Measurements from ENCODE around the gene ABCA3. TPM values are rescaled to one million over a fixed set of nuclear protein-coding genes. Genes with fewer than 3 reads are reported as not detected.

ABCA3 gene
- total RNA-seq, 4 donors from 2014 or later = 14.9 to 22.2 (median 15.8) TPM

DNA sequence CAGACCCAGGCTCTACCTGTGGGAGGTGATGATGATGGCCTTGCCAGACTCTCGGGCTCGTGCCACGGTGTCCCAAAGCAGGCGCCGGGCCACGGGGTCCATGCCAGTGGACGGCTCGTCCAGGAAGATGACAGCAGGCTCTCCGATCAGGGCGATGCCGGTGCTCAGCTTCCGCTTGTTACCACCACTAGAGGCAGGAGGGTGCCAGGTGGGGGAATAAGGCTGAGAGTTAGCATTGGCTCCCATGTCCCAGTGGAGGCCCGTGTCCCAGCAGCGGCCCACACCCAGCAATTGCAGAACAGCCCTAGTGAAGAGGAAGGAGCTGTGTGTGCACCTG is 62.3 kb downstream of the ABCA3 start:
- TF ChIP-seq, protein P1, sequence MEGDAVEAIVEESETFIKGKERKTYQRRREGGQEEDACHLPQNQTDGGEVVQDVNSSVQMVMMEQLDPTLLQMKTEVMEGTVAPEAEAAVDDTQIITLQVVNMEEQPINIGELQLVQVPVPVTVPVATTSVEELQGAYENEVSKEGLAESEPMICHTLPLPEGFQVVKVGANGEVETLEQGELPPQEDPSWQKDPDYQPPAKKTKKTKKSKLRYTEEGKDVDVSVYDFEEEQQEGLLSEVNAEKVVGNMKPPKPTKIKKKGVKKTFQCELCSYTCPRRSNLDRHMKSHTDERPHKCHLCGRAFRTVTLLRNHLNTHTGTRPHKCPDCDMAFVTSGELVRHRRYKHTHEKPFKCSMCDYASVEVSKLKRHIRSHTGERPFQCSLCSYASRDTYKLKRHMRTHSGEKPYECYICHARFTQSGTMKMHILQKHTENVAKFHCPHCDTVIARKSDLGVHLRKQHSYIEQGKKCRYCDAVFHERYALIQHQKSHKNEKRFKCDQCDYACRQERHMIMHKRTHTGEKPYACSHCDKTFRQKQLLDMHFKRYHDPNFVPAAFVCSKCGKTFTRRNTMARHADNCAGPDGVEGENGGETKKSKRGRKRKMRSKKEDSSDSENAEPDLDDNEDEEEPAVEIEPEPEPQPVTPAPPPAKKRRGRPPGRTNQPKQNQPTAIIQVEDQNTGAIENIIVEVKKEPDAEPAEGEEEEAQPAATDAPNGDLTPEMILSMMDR (IDR thresholded peaks at IDR 0.05) = no peak
- TF ChIP-seq POLR2A (IDR thresholded peaks at IDR 0.05) = no peak
- no peak for TF ChIP-seq EP300 (IDR thresholded peaks at IDR 0.05)
- no peaks in the 10 kb centered on the region for H3K9me3 ChIP-seq
- peaks cover 0 to 4% (median 0%) of the 10 kb centered on the region in 4 donors for H3K4me1 ChIP-seq
- no peak for DNase-seq (ENCODE audit: low spot score in 2 of 2)
- H3K4me3 ChIP-seq = no peak overlapping the region
- H3K27ac ChIP-seq = no peak overlapping the region
- no peaks in the 10 kb centered on the region for H3K27me3 ChIP-seq
- WGBS, 2 donors = 78 to 80% methylated on average over 7 to 9 of the region's 14 CpGs
- peaks cover 0 to 81% (median 0%) of the 10 kb centered on the region in 3 donors for H3K36me3 ChIP-seq

DNA sequence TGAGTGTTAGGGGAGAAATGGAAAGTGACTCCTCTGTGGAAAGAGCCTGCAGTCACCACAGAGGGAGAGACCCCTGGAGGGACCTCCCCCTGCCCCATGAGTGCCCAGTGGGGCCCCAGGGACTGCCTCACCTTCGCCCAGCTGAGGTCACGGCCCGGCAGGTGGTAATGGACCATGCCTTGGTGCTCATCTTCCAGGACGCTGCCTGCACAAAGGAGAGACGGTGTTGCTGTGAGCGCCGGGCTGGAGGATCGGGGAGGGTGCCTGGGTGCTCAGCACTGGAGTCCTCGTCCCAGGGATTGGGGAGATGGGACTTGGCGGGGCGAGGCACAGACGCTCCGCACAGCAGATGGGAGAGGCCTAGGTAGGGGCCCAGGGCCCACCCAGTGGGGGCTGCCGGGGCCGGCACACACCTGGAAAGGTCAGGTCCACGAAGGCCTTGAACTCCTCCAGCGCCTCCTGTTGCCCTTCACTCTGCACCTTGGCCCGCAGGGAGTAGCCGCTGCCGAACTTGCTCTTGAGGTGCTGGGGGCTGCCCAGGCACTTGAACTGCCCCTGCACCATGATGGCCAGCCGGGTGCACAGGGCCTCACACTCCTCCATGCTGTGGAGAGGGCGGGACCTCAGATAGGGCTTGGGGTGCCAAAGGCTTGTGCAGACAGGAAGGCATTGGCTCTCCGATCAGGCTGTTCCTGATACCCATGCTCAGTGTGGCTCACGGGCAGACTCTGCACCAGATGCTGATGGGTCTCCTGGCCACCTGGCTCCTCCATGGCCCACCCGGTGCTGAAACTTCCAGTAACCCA is 62.9 kb downstream of the ABCA3 start:
- Histone ChIP-seq H3K9me3 (no peaks in the 10 kb centered on the region), H3K36me3 (peaks cover 0 to 76% (median 0%) of the 10 kb centered on the region in 3 donors), H3K27ac (no peak overlapping the region), H3K4me3 (no peak overlapping the region), H3K4me1 (peaks cover 0 to 6% (median 0%) of the 10 kb centered on the region in 4 donors), H3K27me3 (no peaks in the 10 kb centered on the region)
- no peak for DNase-seq (ENCODE audit: low spot score in 2 of 2)
- TF ChIP-seq EP300 (IDR thresholded peaks at IDR 0.05) = no peak
- TF ChIP-seq, protein P1 (IDR thresholded peaks at IDR 0.05) = no peak
- TF ChIP-seq POLR2A (IDR thresholded peaks at IDR 0.05) = no peak
- 86 to 89% methylated on average over 14 to 25 of the region's 25 CpGs for WGBS, 2 donors

DNA sequence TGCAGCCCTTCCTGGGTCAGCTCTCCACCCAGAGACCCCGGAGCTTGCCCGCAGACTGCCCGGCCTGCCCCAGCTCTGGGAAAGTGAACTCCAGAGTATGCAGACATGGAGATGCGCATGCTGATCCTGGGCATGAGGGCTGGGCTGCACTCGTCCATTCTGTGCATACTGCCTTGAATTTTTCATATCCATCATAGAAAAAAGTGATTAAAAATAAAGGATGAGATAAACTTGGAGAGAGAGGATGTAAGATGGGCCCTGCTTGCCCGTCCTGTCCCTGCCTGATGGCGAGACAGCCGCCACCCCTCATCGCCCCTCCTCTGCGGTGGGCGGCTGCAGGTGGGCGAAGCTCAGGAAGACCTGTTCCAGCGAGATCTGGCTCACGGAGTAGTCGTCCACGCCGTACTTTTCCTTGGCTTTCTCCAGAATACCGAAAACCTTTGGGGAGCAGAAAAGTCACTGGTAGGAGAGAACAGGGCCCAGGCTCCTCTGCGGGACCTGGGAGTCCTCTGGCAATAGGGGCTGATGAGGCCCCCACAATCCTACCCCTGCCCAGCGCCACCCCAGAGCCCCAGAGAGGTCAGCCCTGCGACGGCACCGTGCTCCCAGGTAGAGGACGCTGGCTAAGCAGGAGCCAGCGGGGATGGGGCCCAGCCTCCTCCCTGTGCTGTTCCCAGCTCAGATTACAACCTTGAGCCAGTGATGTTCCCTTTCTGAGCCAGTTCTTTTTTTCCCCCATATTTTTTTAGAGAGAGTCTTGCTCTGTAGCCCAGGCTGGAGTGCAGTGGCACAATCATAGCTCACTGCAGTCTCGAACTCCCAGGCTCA is 63.9 kb downstream of the ABCA3 start:
- H3K4me1 ChIP-seq = peaks cover 0 to 9% (median 0%) of the 10 kb centered on the region in 4 donors
- WGBS, 2 donors = 77 to 78% methylated on average over 26 of the region's 26 CpGs
- no peaks in the 10 kb centered on the region for H3K27me3 ChIP-seq
- peaks cover 0 to 73% (median 0%) of the 10 kb centered on the region in 3 donors for H3K36me3 ChIP-seq
- H3K9me3 ChIP-seq = no peaks in the 10 kb centered on the region
- DNase-seq (ENCODE audit: low spot score in 2 of 2) = no peak
- H3K27ac ChIP-seq = no peak overlapping the region
- H3K4me3 ChIP-seq = no peak overlapping the region
- TF ChIP-seq, protein P1 (IDR thresholded peaks at IDR 0.05) = no peak
- TF ChIP-seq POLR2A (IDR thresholded peaks at IDR 0.05) (no peak), EP300 (IDR thresholded peaks at IDR 0.05) (no peak)

DNA sequence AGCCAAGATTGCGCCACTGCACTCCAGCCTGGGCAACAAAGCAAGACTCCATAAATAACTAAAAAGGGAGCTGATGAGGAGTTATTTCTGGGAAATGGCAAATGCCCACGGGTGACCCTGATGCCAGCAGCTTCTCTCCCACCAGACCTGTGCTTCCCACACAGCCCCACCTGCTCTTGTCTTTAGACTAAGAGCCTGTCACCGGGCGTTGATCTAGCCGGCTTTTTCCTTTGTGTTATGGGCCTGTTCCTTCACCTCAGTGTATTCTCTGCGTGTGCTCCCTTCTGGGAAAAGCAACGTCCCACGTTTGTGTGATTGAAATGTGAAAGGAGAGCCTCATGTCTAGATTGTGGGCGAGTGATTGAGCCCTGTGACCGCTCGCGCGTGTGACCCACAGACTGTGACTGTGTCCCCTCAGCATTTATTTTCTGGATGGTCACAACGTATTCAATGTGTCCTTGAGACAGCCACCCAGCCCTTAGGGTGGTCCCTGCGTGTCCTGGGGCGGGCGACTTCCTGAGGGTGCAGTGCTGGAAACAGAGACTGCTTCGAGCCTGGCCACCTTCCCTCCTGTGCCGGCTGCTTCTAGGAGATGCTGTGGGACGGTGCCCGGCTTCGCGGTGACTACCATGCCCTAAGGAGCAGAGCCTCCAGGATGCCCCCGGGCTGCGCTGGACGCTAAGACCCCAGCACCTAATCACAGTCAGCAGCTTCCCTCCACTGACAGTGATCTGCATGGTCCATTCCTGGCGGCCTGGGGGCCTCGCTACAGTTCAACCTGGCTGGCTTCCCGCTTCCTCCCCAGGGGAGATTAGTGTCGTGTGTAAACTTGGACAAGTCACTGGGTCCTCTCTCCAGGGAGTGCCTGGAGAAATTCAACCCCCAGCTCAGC is 64.8 kb downstream of the ABCA3 start:
- 72 to 80% methylated on average over 15 to 30 of the region's 30 CpGs for WGBS, 2 donors
- H3K9me3 ChIP-seq = no peaks in the 10 kb centered on the region

More for the DNA sequence above, 64.8 kb downstream of the ABCA3 start:
- Histone ChIP-seq H3K27me3 (no peaks in the 10 kb centered on the region), H3K27ac (no peak overlapping the region), H3K36me3 (peaks cover 0 to 64% (median 0%) of the 10 kb centered on the region in 3 donors), H3K4me3 (no peak overlapping the region), H3K4me1 (peaks cover 0 to 17% (median 0%) of the 10 kb centered on the region in 4 donors)
- TF ChIP-seq POLR2A (IDR thresholded peaks at IDR 0.05) (no peak), EP300 (IDR thresholded peaks at IDR 0.05) (no peak)
- TF ChIP-seq, protein P1 (IDR thresholded peaks at IDR 0.05) = no peak
- DNase-seq (ENCODE audit: low spot score in 2 of 2) = no peak

Data from tibial nerve (tissue), 4 donors.